ENCODE measurements around the gene PACSIN2.

The PACSIN2 gene

DNA sequence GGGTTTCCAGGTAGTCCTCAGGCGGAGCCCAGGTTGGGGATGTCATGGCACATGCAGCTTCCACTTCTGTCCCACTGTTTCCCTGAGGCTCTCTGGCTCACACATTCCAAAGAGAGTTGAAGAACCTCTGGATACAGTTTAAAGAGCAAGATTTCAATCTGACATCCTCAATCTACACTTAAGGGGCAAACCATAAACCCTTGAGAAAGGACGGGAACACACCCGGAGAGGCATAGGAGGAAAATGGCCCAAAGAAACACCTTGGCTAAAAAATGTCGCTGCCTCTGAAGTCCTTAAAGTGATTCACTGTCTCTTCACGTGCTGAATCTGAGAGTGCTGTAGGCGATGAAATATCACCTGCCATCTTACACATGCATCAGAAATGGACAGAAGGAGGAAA is 87.0 kb downstream of the PACSIN2 start:
- DNase-seq (ENCODE audit: low read depth in 1 of 2, low spot score in 1 of 2), result no peak
- Histone ChIP-seq H3K27me3 (ENCODE audit: insufficient read depth, poor library complexity, severe bottlenecking) (no peaks in the 10 kb centered on the region), H3K27ac (replicated peaks) (no peak overlapping the region), H3K4me3 (replicated peaks; ENCODE audit: insufficient read depth, low read length) (no peak overlapping the region)
- TF ChIP-seq GABPA (IDR thresholded peaks at IDR 0.05; ENCODE audit: low read depth), result no peak
- TF ChIP-seq, protein P1, sequence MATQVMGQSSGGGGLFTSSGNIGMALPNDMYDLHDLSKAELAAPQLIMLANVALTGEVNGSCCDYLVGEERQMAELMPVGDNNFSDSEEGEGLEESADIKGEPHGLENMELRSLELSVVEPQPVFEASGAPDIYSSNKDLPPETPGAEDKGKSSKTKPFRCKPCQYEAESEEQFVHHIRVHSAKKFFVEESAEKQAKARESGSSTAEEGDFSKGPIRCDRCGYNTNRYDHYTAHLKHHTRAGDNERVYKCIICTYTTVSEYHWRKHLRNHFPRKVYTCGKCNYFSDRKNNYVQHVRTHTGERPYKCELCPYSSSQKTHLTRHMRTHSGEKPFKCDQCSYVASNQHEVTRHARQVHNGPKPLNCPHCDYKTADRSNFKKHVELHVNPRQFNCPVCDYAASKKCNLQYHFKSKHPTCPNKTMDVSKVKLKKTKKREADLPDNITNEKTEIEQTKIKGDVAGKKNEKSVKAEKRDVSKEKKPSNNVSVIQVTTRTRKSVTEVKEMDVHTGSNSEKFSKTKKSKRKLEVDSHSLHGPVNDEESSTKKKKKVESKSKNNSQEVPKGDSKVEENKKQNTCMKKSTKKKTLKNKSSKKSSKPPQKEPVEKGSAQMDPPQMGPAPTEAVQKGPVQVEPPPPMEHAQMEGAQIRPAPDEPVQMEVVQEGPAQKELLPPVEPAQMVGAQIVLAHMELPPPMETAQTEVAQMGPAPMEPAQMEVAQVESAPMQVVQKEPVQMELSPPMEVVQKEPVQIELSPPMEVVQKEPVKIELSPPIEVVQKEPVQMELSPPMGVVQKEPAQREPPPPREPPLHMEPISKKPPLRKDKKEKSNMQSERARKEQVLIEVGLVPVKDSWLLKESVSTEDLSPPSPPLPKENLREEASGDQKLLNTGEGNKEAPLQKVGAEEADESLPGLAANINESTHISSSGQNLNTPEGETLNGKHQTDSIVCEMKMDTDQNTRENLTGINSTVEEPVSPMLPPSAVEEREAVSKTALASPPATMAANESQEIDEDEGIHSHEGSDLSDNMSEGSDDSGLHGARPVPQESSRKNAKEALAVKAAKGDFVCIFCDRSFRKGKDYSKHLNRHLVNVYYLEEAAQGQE (IDR thresholded peaks at IDR 0.05; ENCODE audit: insufficient replicate concordance, low read depth), result no peak
- TF ChIP-seq, protein P2, sequence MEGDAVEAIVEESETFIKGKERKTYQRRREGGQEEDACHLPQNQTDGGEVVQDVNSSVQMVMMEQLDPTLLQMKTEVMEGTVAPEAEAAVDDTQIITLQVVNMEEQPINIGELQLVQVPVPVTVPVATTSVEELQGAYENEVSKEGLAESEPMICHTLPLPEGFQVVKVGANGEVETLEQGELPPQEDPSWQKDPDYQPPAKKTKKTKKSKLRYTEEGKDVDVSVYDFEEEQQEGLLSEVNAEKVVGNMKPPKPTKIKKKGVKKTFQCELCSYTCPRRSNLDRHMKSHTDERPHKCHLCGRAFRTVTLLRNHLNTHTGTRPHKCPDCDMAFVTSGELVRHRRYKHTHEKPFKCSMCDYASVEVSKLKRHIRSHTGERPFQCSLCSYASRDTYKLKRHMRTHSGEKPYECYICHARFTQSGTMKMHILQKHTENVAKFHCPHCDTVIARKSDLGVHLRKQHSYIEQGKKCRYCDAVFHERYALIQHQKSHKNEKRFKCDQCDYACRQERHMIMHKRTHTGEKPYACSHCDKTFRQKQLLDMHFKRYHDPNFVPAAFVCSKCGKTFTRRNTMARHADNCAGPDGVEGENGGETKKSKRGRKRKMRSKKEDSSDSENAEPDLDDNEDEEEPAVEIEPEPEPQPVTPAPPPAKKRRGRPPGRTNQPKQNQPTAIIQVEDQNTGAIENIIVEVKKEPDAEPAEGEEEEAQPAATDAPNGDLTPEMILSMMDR (IDR thresholded peaks at IDR 0.05; ENCODE audit: insufficient read depth, low read length), result no peak
- no peak for TF ChIP-seq SPI1 (IDR thresholded peaks at IDR 0.05; ENCODE audit: borderline replicate concordance, low read depth)
- TF ChIP-seq POLR2AphosphoS5 (IDR thresholded peaks at IDR 0.05; ENCODE audit: low read depth), result no peak

DNA sequence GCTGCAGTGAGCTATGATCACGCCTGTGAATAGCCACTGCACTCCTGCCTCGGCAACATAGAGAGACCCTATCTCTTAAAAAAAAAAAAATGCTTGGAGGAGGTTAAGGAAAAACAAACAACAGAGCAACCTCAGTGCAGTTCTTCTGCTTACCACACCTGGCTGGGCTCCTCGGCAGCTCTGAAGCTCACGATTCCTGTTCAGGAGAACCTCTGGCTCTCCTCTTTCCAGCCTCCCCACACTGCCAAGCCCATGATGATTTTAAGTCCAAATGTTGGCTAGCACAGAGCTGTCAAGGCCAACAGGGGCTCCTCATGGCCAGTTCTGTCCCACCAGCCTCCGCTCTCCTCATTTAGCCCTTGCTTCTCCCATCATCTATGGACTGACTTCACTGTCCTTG is 88.2 kb downstream of the PACSIN2 start:
- Histone ChIP-seq H3K27me3 (ENCODE audit: insufficient read depth, poor library complexity, severe bottlenecking) (no peaks in the 10 kb centered on the region), H3K4me3 (replicated peaks; ENCODE audit: insufficient read depth, low read length) (no peak overlapping the region), H3K27ac (replicated peaks) (no peak overlapping the region)
- TF ChIP-seq SPI1 (IDR thresholded peaks at IDR 0.05; ENCODE audit: borderline replicate concordance, low read depth), result no peak
- TF ChIP-seq, protein P1 (IDR thresholded peaks at IDR 0.05; ENCODE audit: insufficient replicate concordance, low read depth), result no peak
- TF ChIP-seq POLR2AphosphoS5 (IDR thresholded peaks at IDR 0.05; ENCODE audit: low read depth), result no peak
- no peak for TF ChIP-seq GABPA (IDR thresholded peaks at IDR 0.05; ENCODE audit: low read depth)
- TF ChIP-seq, protein P2 (IDR thresholded peaks at IDR 0.05; ENCODE audit: insufficient read depth, low read length), result no peak
- no peak for DNase-seq (ENCODE audit: low read depth in 1 of 2, low spot score in 1 of 2)

DNA sequence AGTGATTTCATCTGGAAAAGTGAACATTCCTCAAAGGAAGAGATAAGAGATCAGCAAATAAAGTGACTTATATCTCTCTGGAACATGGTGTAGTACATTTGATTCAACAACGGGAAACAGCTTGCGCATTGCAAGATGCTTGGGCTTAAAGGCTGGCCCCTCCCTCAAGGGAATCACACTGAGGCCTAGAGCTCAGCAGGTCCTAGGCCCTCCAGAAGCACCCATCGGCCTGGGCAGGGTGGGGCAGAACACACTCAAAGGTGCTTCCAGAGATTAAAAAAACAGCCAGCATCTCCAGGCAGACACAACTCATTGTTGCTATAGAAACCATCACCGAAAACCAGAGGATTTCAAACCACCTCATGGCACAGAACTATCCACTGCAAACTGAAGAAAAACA is 88.8 kb downstream of the PACSIN2 start:
- no peaks in the 10 kb centered on the region for H3K27me3 ChIP-seq (ENCODE audit: insufficient read depth, poor library complexity, severe bottlenecking)
- peak overlapping the region; percentile 15 for H3K27ac ChIP-seq (replicated peaks)
- DNase-seq (ENCODE audit: low read depth in 1 of 2, low spot score in 1 of 2), result peak in 1 of 2 experiments; percentile 29
- TF ChIP-seq GABPA (IDR thresholded peaks at IDR 0.05; ENCODE audit: low read depth) (no peak), POLR2AphosphoS5 (IDR thresholded peaks at IDR 0.05; ENCODE audit: low read depth) (no peak), SPI1 (IDR thresholded peaks at IDR 0.05; ENCODE audit: borderline replicate concordance, low read depth) (no peak)
- TF ChIP-seq, protein P1 (IDR thresholded peaks at IDR 0.05; ENCODE audit: insufficient replicate concordance, low read depth), result no peak
- TF ChIP-seq, protein P2 (IDR thresholded peaks at IDR 0.05; ENCODE audit: insufficient read depth, low read length), result no peak
- H3K4me3 ChIP-seq (replicated peaks; ENCODE audit: insufficient read depth, low read length), result no peak overlapping the region
